Measurements from ENCODE around the gene PHAX. TPM values are rescaled to one million over a fixed set of nuclear protein-coding genes. Genes with fewer than 3 reads are reported as not detected.
"Not testable (repeated sequence)": the region's sequence is repeated elsewhere in the genome, so short reads cannot be mapped to it uniquely, and the experiment has no call there.

Gene PHAX
- total RNA-seq, 1 experiment from 2014 or later, result 30.8 TPM

DNA sequence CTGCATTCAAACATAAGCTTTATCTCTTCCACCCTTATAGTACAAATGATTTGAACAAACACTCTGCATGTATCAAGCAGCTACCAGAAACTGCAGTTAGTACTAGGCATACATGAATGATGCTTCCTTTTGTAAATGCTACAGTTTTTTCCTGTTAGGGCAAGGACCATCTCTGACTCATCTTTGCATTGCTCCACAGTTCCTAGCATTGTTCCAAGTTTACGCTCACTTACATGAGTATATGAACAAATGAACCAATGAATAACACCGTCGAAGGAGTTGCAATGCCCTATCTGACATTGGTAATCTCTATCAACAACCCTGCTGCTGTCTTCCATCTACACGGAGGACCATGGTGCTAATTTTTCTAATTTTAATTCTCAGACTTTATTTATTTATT is 3.6 kb upstream of the PHAX start:
- in situ Hi-C loops (cut with HindIII; ENCODE audit: low pct_unique_long_range_greater_than_20kb, low sequenced_read_pairs), result loop anchor here (10.0 kb wide), 1 partner anchor 242 kb away; no protein-coding TSS in a partner anchor
- peak; percentile 8 for DNase-seq (ENCODE audit: low read depth)

DNA sequence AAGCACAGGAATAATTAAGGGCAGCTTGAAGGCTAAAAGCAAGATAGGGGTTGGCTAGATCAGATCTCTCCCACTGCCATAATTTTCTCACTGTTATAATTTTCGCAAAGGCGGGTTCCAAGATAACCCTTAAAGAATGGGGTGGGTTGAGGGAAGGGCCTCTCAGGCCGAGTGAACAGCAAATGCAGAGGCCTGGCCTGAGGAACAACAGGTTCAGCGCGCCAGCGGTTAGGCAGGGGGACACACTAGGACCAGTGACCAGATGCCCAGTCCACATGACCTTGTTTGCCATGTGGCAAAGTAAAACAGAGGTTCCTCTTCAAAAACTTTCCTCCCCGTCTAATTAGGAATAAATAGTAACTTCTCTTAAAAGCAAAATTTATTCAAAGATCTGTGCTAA is 1.2 kb upstream of the PHAX start:
- no peak for DNase-seq (ENCODE audit: low read depth)
- in situ Hi-C loops (cut with HindIII; ENCODE audit: low pct_unique_long_range_greater_than_20kb, low sequenced_read_pairs), result loop anchor here (10.0 kb wide), 1 partner anchor 245 kb away; no protein-coding TSS in a partner anchor

DNA sequence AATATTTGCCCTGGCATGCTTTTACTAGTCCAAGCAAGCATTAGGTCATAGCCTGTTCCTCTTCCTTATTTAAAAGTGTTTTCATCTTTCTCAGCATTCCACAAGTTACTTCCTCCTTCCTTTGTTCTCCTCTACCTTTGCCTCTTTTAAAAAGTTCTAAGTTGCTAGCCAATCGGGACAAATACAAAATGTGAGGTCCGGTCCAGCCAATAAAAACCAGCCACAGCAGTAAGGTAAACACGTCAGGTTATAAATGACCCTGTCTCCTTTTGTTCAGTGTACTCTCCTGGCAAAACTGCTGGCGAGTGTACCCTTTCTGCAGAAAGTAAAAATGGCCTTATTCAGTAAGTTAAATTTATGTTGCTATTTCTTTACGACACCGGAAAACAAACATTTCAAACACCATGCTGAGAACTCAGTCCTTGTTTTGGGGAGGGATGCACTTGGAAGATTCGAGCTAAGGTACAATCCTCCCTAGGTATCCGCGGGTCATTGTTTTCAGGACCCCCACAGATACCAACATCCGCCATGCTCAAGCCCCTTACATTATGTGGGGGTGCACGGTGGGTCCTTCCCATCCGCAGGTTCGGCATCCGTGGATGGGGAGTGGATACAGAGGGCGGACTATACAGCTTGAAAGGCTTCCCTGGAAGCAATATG is 646 bp upstream of the PHAX start:
- DNase-seq (ENCODE audit: low read depth), result not testable (repeated sequence)
- in situ Hi-C loops (cut with HindIII; ENCODE audit: low pct_unique_long_range_greater_than_20kb, low sequenced_read_pairs), result loop anchor here (10.0 kb wide), 1 partner anchor 245 kb away; no protein-coding TSS in a partner anchor

DNA sequence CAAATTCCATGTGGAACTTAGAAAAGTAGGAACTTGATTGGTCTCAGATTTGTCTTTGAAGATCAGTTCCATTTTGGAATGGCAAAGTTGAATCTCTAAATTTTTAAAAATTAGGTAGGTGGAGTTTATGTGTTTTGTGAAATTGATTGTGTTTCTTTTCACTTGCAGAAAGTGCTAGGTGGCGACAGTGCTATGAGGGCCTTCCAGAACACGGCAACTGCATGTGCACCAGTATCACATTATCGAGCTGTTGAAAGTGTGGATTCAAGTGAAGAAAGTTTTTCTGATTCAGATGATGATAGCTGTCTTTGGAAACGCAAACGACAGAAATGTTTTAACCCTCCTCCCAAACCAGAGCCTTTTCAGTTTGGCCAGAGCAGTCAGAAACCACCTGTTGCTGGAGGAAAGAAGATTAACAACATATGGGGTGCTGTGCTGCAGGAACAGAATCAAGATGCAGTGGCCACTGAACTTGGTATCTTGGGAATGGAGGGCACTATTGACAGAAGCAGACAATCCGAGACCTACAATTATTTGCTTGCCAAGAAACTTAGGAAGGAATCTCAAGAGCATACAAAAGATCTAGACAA is 2.8 kb downstream of the PHAX start:
- in situ Hi-C loops (cut with HindIII; ENCODE audit: low pct_unique_long_range_greater_than_20kb, low sequenced_read_pairs), result no loop called here
- no peak for DNase-seq (ENCODE audit: low read depth)

DNA sequence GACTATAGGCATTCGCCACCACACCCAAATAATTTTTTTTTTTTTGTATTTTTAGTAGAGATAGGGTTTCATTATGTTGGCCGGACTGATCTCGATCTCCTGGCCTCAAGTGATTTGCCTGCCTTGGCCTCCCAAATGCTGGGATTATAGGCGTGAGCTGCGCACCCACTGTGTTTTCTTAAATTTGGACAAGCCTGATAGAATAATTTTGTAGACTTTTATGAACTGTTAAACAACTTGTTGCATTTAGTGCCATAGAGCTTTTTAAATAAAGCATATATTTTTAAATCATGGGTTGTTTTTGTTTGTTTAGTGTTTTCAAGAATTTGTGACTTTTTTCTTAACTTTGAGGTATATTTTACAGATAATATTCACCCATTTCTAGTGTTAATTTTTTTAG is 4.8 kb downstream of the PHAX start:
- in situ Hi-C loops (cut with HindIII; ENCODE audit: low pct_unique_long_range_greater_than_20kb, low sequenced_read_pairs), result no loop called here
- DNase-seq (ENCODE audit: low read depth), result no peak

DNA sequence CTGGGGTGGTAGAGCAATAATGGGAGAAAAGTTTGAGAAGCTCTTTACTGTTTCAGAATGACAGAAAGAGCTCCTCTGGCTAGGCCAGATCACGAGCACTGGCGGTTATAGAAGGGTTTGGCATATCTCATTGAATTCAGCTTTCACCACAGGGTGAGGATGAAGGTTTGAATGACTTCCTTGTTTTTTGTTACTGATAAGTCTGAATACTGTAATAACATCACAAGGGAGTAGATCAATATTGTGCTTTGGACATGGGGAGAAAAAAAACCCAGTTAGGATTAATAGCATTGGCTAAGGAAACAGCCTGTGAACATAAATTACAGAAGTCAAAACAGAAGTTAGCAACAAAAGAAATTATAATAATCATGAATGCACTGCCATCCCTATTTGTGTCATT is 9.4 kb downstream of the PHAX start:
- DNase-seq (ENCODE audit: low read depth), result no peak
- in situ Hi-C loops (cut with HindIII; ENCODE audit: low pct_unique_long_range_greater_than_20kb, low sequenced_read_pairs), result no loop called here

DNA sequence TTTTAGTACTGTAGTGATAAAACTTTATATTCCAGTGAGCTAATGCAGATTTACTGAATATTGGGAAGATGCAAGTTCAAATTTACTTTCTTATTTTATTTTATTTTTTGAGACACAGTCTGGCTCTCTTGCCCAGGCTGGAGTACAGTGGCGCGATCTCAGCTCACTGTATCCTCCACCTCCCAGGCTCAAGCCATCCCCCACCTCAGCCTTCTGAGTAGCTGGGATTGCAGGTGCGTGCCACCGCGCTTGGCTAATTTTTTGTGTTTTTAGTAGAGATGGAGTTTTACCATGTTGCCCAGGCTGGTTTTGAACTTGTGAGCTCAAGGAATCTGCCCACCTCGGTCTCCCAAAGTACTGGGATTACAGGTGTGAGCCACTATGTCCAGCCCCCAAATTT is 9.9 kb downstream of the PHAX start:
- in situ Hi-C loops (cut with HindIII; ENCODE audit: low pct_unique_long_range_greater_than_20kb, low sequenced_read_pairs), result no loop called here
- no peak for DNase-seq (ENCODE audit: low read depth)

DNA sequence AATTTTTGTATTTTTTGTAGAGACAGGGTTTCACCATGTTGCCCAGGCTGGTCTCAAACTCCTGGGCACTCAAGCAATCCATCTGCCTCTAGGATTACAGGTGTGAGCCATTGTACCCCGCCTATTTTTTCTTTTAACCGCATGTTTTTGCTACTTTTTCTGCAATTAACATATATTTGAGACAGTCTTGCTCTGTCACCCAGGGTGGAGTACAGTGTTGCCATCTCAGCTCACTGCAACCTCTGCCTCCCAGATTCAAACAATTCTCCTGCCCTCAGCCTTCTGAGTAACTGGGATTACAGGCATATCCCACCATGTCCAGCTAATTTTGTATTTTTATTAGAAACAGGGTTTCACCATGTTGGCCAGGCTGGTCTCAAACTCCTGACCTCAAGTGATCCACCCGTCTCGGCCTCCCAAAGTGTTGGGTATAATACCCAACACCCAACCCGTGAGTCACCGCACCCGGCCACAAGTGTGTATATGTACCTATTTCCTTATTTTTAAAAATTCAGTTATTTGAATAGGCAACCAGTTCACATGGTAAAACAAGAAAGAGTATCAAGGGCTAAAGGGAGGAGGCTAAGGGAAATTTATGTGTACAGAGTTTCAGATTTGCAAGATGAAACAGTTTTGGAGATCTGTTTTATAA is 13.3 kb downstream of the PHAX start:
- DNase-seq (ENCODE audit: low read depth), result no peak
- in situ Hi-C loops (cut with HindIII; ENCODE audit: low pct_unique_long_range_greater_than_20kb, low sequenced_read_pairs), result no loop called here

DNA sequence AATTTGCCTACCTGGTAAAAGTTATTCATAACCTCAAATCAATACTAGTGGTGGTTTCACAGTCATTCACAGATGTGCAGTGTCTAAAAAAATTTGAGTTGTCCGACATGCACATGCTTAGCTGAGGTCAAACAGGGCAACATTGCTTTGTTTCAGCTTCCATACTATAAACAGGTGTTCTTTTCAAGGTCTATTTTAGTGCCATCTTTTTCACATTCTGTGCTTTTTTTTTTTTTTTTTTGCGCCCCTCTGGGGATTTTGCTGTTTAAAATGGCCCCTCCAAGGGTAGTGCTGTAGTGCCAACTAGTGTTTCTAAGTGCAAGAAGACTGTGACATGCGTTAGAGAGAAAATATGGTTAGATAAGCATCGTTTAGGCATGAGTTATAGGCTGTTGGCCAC is 14.5 kb downstream of the PHAX start:
- DNase-seq (ENCODE audit: low read depth), result no peak
- in situ Hi-C loops (cut with HindIII; ENCODE audit: low pct_unique_long_range_greater_than_20kb, low sequenced_read_pairs), result no loop called here

DNA sequence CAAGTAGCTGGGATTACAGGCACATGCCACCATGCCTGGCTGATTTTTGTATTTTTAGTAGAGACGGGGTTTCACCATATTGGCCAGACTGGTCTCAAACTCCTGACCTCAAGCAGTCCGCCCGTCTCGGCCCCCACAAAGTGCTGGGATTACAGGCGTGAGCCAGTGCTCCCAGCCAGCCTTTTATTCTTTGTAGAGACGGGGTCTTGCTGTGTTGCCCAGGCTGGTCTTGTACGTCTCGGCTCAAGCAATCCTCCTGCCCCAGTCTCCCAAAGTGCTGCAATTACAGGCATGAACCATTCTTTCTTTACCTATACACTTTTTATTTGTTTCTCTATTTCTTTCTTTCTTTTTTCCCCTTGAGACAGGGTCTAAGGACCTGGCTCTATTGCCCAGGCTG is 16.9 kb downstream of the PHAX start:
- in situ Hi-C loops (cut with HindIII; ENCODE audit: low pct_unique_long_range_greater_than_20kb, low sequenced_read_pairs); DNase-seq (ENCODE audit: low read depth): not testable (repeated sequence)

DNA sequence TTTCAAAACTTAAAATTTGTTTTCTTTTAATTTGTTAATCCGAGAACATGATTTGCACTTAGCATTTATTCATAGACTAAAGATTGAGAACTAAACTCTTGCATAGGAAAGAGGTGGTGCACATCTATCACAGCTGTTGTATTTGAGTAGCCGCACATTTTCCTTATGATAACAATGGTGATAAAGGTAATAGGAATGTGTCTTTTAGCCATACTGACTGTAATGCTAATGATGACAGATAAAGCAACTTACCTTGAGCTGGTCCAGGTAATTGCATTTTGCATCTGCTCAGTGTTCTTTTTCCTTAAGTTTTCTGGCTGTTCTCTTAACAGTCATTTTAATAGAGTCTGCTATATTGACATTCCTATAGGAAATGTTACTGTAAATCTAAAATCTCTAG is 19.0 kb downstream of the PHAX start:
- no peak for DNase-seq (ENCODE audit: low read depth)
- in situ Hi-C loops (cut with HindIII; ENCODE audit: low pct_unique_long_range_greater_than_20kb, low sequenced_read_pairs), result no loop called here

DNA sequence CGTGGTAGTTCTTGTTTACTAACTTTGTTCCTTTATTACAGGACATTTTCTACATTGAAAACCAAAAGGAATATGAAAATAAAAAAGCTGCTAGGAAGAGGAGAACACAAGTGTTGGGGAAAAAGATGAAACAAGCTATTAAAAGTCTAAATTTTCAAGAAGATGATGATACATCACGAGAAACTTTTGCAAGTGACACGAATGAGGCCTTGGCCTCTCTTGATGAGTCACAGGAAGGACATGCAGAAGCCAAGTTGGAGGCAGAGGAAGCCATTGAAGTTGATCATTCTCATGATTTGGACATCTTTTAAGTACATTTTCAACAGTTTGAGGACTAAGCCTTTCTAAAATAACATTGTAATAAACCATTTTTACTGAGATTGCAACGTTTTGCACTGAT is 23.8 kb downstream of the PHAX start:
- peak; percentile 52 for DNase-seq (ENCODE audit: low read depth)
- in situ Hi-C loops (cut with HindIII; ENCODE audit: low pct_unique_long_range_greater_than_20kb, low sequenced_read_pairs), result no loop called here

DNA sequence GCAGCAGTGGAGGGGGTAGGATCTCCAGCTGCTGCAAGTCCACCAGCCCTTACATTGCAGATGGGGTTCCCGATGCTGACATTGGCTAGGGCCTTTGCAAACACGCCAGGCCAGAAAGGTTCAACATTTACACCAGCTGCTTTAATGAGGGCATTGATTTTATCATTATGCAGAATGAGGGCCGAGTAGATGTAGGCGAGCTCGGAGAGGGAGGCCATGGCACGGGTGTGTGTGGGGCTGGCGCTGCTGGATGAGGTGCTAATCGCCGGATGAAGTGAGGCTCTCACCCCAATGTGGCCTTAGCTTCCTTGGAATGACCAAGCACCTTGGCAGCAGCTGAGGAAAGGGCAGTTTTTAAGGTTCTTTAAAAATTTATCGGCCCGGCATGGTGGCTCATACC is 27.4 kb downstream of the PHAX start:
- no peak for DNase-seq (ENCODE audit: low read depth)
- in situ Hi-C loops (cut with HindIII; ENCODE audit: low pct_unique_long_range_greater_than_20kb, low sequenced_read_pairs), result no loop called here

DNA sequence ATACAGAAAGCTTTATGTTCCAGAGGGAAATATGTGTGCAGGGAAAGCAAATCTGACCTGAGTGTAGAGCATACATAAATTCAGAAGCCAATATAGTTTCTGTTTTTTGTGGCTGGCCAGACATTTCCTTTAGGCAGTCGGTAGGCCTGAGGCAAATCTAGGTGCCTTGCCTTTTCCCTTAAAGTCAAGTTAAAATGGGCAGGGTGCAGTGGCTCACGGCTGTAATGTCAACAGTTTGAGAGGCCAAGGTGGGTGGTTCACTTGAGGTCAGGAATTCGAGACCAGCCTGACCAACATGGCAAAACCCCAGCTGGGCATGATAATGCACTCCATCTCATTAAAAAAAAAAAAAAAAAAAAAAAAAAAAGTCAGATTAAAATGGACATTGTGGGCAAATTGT is 31.2 kb downstream of the PHAX start:
- in situ Hi-C loops (cut with HindIII; ENCODE audit: low pct_unique_long_range_greater_than_20kb, low sequenced_read_pairs), result no loop called here
- DNase-seq (ENCODE audit: low read depth), result no peak

DNA sequence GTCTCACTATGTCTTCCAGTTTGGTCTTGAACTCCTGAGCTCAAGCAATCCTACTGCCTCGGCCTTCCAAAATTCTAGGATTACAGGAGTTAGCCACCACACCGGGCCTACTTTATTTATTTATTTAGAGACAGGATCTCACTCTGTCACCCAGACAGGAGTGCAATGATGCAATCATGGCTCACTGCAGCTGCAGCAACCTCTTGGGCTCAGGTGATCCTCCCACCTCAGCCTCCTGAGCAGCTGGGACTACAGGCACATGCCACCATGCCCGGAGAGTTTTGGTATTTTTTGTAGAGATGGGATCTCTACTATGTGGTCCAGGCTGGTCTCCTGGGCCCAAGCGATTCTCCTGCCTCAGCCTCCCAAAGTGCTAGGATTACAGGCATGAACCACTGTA is 32.8 kb downstream of the PHAX start:
- no peak for DNase-seq (ENCODE audit: low read depth)
- in situ Hi-C loops (cut with HindIII; ENCODE audit: low pct_unique_long_range_greater_than_20kb, low sequenced_read_pairs), result no loop called here

DNA sequence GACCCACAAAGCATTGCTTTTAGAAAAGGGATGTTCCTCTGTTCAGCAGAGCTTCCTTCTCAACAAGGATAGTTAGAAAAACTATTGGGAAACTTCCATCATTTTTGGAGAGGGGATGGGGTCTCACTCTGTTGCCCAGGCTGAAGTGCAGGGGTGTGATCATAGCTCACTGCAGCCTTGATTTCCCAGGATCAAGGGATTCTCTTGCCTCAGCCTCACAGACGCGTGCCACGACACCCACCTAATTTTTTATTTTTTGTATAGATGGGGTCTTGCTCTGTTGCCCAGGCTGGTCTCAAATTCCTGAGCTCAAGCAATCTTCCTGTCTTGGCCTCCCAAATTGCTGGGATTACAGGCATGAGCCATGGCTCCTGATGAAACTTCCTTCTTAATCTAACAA is 34.8 kb downstream of the PHAX start:
- in situ Hi-C loops (cut with HindIII; ENCODE audit: low pct_unique_long_range_greater_than_20kb, low sequenced_read_pairs), result no loop called here
- no peak for DNase-seq (ENCODE audit: low read depth)

DNA sequence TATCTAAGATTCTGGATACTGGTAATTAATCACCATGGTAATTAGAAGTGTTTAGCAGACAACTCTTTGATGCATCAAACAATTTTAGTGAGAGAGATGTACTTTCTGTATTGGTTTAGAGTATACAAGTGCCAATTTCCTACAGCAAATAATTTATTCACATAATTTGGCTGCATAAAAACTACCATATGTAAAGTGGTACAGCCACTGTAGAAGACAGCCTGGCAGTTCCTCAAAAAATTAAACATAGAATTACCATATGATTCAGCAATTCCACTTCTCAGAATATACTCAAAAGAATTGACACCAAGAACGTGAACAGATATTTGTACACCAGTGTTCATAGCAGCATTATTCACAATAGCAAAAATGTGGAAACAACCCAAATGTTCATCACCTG is 36.2 kb downstream of the PHAX start:
- DNase-seq (ENCODE audit: low read depth), result no peak
- in situ Hi-C loops (cut with HindIII; ENCODE audit: low pct_unique_long_range_greater_than_20kb, low sequenced_read_pairs), result no loop called here

DNA sequence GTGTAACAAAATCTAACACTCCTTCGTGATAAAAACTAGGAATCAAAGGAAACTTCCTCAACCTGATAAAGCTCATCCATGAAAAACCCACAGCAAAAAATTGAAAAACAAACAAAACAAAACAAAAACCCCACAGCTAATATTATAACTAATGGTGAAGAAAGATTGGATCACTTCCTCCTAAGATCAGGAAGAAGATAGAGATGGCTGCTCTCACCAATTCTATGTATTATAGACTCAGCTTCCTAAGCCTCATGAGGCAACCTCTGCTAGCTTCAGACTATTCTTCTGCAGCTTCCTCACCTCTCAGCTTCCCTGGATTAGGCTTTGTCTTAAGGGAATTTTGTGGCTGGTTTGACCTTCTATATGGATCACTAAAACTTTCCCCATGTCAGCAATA is 40.1 kb downstream of the PHAX start:
- DNase-seq (ENCODE audit: low read depth), result no peak
- in situ Hi-C loops (cut with HindIII; ENCODE audit: low pct_unique_long_range_greater_than_20kb, low sequenced_read_pairs), result no loop called here

DNA sequence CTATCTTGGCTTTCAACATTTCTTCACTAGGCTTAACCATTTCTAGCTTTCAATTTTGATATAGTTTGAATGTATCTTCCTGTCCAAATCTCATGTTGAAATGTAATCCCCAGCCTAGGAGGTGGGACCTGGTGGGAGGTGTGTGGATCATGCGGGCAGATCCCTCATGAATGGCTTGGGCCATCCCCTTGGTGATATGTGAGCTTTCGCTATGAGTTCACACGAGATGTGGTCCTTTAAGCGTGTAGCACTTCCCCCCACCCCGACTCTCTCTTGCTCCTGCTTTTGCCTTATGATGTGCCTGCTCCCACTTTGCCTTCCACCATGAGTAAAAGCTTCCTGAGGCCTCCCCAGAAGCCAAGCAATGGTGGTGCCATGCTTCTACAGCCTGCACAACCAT is 40.6 kb downstream of the PHAX start:
- DNase-seq (ENCODE audit: low read depth), result no peak
- in situ Hi-C loops (cut with HindIII; ENCODE audit: low pct_unique_long_range_greater_than_20kb, low sequenced_read_pairs), result no loop called here

DNA sequence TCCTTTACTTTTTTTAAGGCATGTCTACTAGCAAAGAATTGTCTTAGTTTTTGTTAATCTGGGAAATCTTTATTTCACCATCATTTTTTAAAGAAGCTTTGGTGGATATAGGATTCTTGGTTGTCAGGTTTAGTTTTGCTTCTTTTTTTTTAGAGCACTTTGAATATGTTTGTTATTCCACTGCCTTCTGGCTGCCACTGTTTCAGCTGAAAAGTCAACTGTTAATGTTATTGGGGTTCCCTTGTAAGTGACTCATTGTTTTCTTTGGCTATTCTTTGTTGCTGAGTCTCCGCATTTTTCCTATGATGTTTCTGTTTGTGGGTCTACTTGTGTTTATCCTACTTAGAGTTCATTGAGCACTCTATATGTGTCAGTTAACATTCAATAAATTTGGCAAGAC is 44.4 kb downstream of the PHAX start:
- in situ Hi-C loops (cut with HindIII; ENCODE audit: low pct_unique_long_range_greater_than_20kb, low sequenced_read_pairs), result no loop called here
- DNase-seq (ENCODE audit: low read depth), result no peak

Data from Caki2 (cell line).